ENCODE measurements around the gene ACTMAP.

Gene ACTMAP

DNA sequence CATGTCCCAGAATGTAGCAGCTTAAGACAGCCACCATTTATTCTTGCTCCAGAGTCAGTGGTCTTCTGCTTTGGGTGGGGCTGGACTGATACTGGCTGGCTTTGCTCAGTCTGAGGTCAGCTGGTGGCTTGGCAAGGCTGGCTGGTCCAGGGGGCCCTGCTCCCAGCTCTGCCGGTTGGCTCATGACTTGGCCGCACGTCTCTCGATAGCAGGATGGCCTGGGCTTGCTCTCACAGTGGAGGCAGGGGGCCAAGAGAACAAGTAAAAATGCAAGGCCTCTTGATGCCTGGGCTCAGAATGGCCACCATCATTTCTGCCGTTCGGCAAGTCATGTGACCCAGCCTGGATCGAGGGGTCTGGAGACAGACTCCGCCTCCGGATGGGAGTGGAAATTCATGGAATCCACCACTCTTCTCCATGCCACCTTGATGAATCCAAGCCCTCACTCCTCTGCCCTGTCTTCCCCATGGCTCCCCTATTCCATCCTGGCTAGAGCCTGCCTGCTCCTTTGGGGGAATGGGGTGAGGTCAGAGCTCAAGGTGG, 13.1 kb downstream of the ACTMAP start:
- Histone ChIP-seq H3K4me1 (ENCODE audit: insufficient read depth, low read length, poor library complexity, severe bottlenecking) (no peaks in the 10 kb centered on the region), H4K20me1 (ENCODE audit: insufficient read depth, low read length, poor library complexity, severe bottlenecking) (no peaks in the 10 kb centered on the region), H3K4me2 (ENCODE audit: low read depth, low read length, poor library complexity, severe bottlenecking) (no peak overlapping the region), H3K9ac (ENCODE audit: low read depth, low read length, poor library complexity, severe bottlenecking) (no peak overlapping the region), H3K9me3 (ENCODE audit: insufficient read depth, low read depth, low read length) (no peaks in the 10 kb centered on the region), H2AFZ (ENCODE audit: low read length) (no peak overlapping the region), H3K36me3 (ENCODE audit: insufficient read depth, low read length) (no peaks in the 10 kb centered on the region), H3F3A (ENCODE audit: low read depth) (no peaks in the 10 kb centered on the region), H3K79me2 (ENCODE audit: insufficient read depth, low read length) (no peaks in the 10 kb centered on the region), H3K4me3 (ENCODE audit: low read length, poor library complexity, severe bottlenecking) (no peak overlapping the region), H3K27me3 (ENCODE audit: insufficient read depth, low read length, poor library complexity, severe bottlenecking) (no peaks in the 10 kb centered on the region), H3K9me2 (replicated peaks; ENCODE audit: low read depth, low read length) (no peaks in the 10 kb centered on the region)
- TF ChIP-seq EZH2phosphoT487 (IDR thresholded peaks at IDR 0.05; ENCODE audit: borderline replicate concordance) (no peak), CTCF (conservative IDR thresholded peaks at IDR 0.05; ENCODE audit: low read length) (no peak)

DNA sequence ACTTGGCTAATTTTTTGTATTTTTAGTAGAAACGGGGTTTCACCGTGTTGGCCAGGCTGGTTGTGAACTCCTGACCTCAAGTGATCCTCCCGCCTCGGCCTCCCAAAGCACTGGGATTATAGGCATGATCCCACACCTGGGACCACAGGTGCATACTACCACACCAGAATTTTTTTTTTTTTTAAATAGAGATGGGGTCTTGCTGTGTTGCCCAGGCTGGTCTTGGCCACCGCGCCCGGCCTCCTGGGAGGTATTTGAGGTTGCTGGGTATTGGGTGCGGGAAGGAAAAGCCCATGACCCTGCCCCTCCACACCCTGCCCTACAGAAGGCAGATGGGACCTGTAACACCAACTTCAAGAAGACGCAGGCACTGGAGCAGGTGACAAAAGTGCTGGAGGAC, 13.6 kb downstream of the ACTMAP start:
- TF ChIP-seq CTCF (conservative IDR thresholded peaks at IDR 0.05; ENCODE audit: low read length) (no peak), EZH2phosphoT487 (IDR thresholded peaks at IDR 0.05; ENCODE audit: borderline replicate concordance) (no peak)
- Histone ChIP-seq H3K9ac (ENCODE audit: low read depth, low read length, poor library complexity, severe bottlenecking) (no peak overlapping the region), H3K9me3 (ENCODE audit: insufficient read depth, low read depth, low read length) (no peaks in the 10 kb centered on the region), H3K79me2 (ENCODE audit: insufficient read depth, low read length) (no peaks in the 10 kb centered on the region), H3K36me3 (ENCODE audit: insufficient read depth, low read length) (no peaks in the 10 kb centered on the region), H2AFZ (ENCODE audit: low read length) (no peak overlapping the region), H3F3A (ENCODE audit: low read depth) (no peaks in the 10 kb centered on the region), H3K9me2 (replicated peaks; ENCODE audit: low read depth, low read length) (no peaks in the 10 kb centered on the region), H3K27me3 (ENCODE audit: insufficient read depth, low read length, poor library complexity, severe bottlenecking) (no peaks in the 10 kb centered on the region), H3K4me1 (ENCODE audit: insufficient read depth, low read length, poor library complexity, severe bottlenecking) (no peaks in the 10 kb centered on the region), H4K20me1 (ENCODE audit: insufficient read depth, low read length, poor library complexity, severe bottlenecking) (no peaks in the 10 kb centered on the region), H3K4me3 (ENCODE audit: low read length, poor library complexity, severe bottlenecking) (no peak overlapping the region), H3K4me2 (ENCODE audit: low read depth, low read length, poor library complexity, severe bottlenecking) (no peak overlapping the region)

DNA sequence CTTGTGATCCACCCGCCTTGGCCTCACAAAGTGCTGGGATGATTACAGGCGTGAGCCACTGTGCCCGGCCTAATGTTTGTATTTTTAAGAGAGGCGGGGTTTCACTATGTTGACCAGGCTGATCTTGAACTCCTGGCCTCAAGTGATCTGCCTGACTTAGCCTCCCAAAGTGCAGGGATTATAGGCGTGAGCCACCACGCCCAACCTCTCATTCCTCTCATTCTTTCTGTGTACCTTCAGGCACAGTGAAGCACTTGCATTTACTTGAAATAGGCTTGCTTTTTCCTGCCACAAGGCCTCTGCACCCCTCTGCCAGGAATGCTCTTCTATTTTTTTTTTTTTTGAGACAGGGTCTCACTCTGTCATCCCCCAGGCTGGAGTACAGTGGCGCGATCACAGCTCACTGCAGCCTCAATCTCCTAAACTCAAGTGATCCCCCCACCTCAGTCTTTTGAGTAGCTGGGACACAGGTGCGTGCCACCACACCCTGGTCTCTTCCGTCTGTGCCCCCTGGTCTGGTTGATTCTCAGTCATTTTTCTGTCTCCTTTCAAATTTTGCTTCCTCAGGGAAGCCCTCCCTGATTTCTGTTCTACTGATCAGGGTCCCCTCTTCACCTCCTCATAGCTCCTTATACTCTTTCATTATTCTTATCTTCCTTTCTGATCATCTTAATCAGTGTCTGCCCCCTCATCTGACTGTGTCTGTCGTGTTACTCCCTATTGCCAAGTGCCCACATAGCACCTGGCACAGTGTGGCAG, 15.1 kb downstream of the ACTMAP start:
- H4K20me1 ChIP-seq (ENCODE audit: insufficient read depth, low read length, poor library complexity, severe bottlenecking), result no peaks in the 10 kb centered on the region

More for the DNA sequence above, 15.1 kb downstream of the ACTMAP start:
- Histone ChIP-seq H3K36me3 (ENCODE audit: insufficient read depth, low read length) (no peaks in the 10 kb centered on the region), H3K9me3 (ENCODE audit: insufficient read depth, low read depth, low read length) (no peaks in the 10 kb centered on the region), H3K9me2 (replicated peaks; ENCODE audit: low read depth, low read length) (no peaks in the 10 kb centered on the region), H3K4me3 (ENCODE audit: low read length, poor library complexity, severe bottlenecking) (no peak overlapping the region), H3K9ac (ENCODE audit: low read depth, low read length, poor library complexity, severe bottlenecking) (no peak overlapping the region), H2AFZ (ENCODE audit: low read length) (no peak overlapping the region), H3K79me2 (ENCODE audit: insufficient read depth, low read length) (no peaks in the 10 kb centered on the region), H3K4me2 (ENCODE audit: low read depth, low read length, poor library complexity, severe bottlenecking) (no peak overlapping the region), H3K27me3 (ENCODE audit: insufficient read depth, low read length, poor library complexity, severe bottlenecking) (no peaks in the 10 kb centered on the region), H3K4me1 (ENCODE audit: insufficient read depth, low read length, poor library complexity, severe bottlenecking) (no peaks in the 10 kb centered on the region), H3F3A (ENCODE audit: low read depth) (no peaks in the 10 kb centered on the region)
- TF ChIP-seq EZH2phosphoT487 (IDR thresholded peaks at IDR 0.05; ENCODE audit: borderline replicate concordance) (no peak), CTCF (conservative IDR thresholded peaks at IDR 0.05; ENCODE audit: low read length) (no peak)

Measured in Loucy (cell line).